Mesenchymal stem cell (in vitro differentiated cells and primary cell): ENCODE results near the gene TUBB4B.

Experiments
- DNase-seq: peaks from one replicate; pipeline ENCODE4 v3.0.0-alpha.2; 2013
- H2AFZ ChIP-seq: one replicate; pipeline ENCODE4 v1.6.1; 2013; ENCODE audit warnings: low read depth, mild to moderate bottlenecking, control low read depth, inconsistent platforms, low read length, moderate library complexity
- H2AK5ac ChIP-seq: 2 replicates; pipeline ENCODE4 v1.6.1; 2013; ENCODE audit warnings: low read length, moderate library complexity, mild to moderate bottlenecking, inconsistent platforms; ENCODE audit not compliant: severe bottlenecking
- H2BK120ac ChIP-seq: one replicate; pipeline ENCODE4 v1.6.1; 2013; ENCODE audit warnings: low read depth, mild to moderate bottlenecking, inconsistent platforms, low read length, moderate library complexity
- H2BK12ac ChIP-seq, 2 experiments: one replicate each; pipeline ENCODE4 v1.6.1; 2013; ENCODE audit warnings: inconsistent platforms in 2 of 2, low read length in 2 of 2, mild to moderate bottlenecking in 2 of 2, moderate library complexity in 2 of 2, control low read depth in 1 of 2
- H2BK15ac ChIP-seq: one replicate; pipeline ENCODE4 v1.6.1; 2013; ENCODE audit warnings: mild to moderate bottlenecking, low read depth, inconsistent platforms; ENCODE audit not compliant: poor library complexity, severe bottlenecking
- H2BK5ac ChIP-seq: 2 replicates; pipeline ENCODE4 v1.6.1; 2013; ENCODE audit warnings: low read depth, mild to moderate bottlenecking, low read length, control low read depth, inconsistent platforms; ENCODE audit not compliant: poor library complexity, severe bottlenecking
- H3K14ac ChIP-seq, 2 experiments: one replicate each; pipeline ENCODE4 v1.6.1; 2013; ENCODE audit warnings: inconsistent platforms in 2 of 2, low read length in 2 of 2, control low read depth in 1 of 2, mild to moderate bottlenecking in 1 of 2, moderate library complexity in 1 of 2
- H3K18ac ChIP-seq, 2 experiments: one replicate each; pipeline ENCODE4 v1.6.1; 2013; ENCODE audit warnings: inconsistent platforms in 2 of 2, low read length in 2 of 2, control low read depth in 1 of 2, low read depth in 1 of 2, mild to moderate bottlenecking in 1 of 2
- H3K23ac ChIP-seq, 2 experiments: one replicate each; pipeline ENCODE4 v1.6.1; 2013; ENCODE audit warnings: inconsistent platforms in 2 of 2, low read length in 2 of 2, mild to moderate bottlenecking in 2 of 2, moderate library complexity in 2 of 2, control low read depth in 1 of 2
- H3K27ac ChIP-seq: 2 replicates; pipeline ENCODE4 v1.5.1; 2013; ENCODE audit warnings: mild to moderate bottlenecking, moderate library complexity, low read length, control low read depth, inconsistent platforms; ENCODE audit not compliant: poor library complexity, severe bottlenecking
- H3K27me3 ChIP-seq, 2 experiments: 2 replicates each; pipeline versions ENCODE4 v1.6.1 to v1.7.0; 2013; ENCODE audit warnings: low read length in 2 of 2, mild to moderate bottlenecking in 2 of 2, moderate library complexity in 2 of 2, control low read depth in 1 of 2, inconsistent platforms in 1 of 2; ENCODE audit not compliant: control insufficient read depth in 1 of 2, insufficient read depth in 1 of 2
- H3K36me3 ChIP-seq, 2 experiments: 2 replicates each; pipeline versions ENCODE4 v1.6.1 to v1.7.0; 2013; ENCODE audit warnings: low read length in 2 of 2, control low read depth in 1 of 2, inconsistent platforms in 1 of 2, low read depth in 1 of 2, mild to moderate bottlenecking in 1 of 2; ENCODE audit not compliant: insufficient read depth in 2 of 2, control insufficient read depth in 1 of 2
- H3K4ac ChIP-seq, 2 experiments: one replicate each; pipeline ENCODE4 v1.6.1; 2013; ENCODE audit warnings: inconsistent platforms in 2 of 2, low read length in 2 of 2, mild to moderate bottlenecking in 2 of 2, moderate library complexity in 2 of 2, control low read depth in 1 of 2, low read depth in 1 of 2
- H3K4me1 ChIP-seq: 2 replicates; pipeline ENCODE4 v1.6.1; 2013; ENCODE audit warnings: low read depth, low read length, control low read depth; ENCODE audit not compliant: control insufficient read depth, insufficient read depth
- H3K4me2 ChIP-seq: 2 replicates; pipeline ENCODE4 v1.6.1; 2013; ENCODE audit warnings: low read length, mild to moderate bottlenecking, inconsistent platforms; ENCODE audit not compliant: poor library complexity, severe bottlenecking
- H3K4me3 ChIP-seq, 2 experiments: 2 replicates each; pipeline versions ENCODE4 v1.5.1 to v1.7.0; 2013; ENCODE audit warnings: low read length in 2 of 2, mild to moderate bottlenecking in 2 of 2, control low read depth in 1 of 2, low read depth in 1 of 2; ENCODE audit not compliant: insufficient read depth in 1 of 2
- H3K79me1 ChIP-seq: replicated peaks from 2 replicates; pipeline ENCODE4 v1.6.1; 2013; ENCODE audit warnings: mild to moderate bottlenecking, control low read depth, low read length, inconsistent platforms; ENCODE audit not compliant: poor library complexity, severe bottlenecking
- H3K9ac ChIP-seq: 2 replicates; pipeline ENCODE4 v1.7.0; 2013; ENCODE audit warnings: mild to moderate bottlenecking, low read length, moderate library complexity
- H3K9me3 ChIP-seq: 2 replicates; pipeline ENCODE4 v1.7.0; 2013; ENCODE audit warnings: mild to moderate bottlenecking, low read length; ENCODE audit not compliant: control insufficient read depth
- H4K8ac ChIP-seq: one replicate; pipeline ENCODE4 v1.6.1; 2013; ENCODE audit warnings: inconsistent platforms, mild to moderate bottlenecking, low read length, moderate library complexity
- H4K91ac ChIP-seq: one replicate; pipeline ENCODE4 v1.6.1; 2013; ENCODE audit warnings: mild to moderate bottlenecking, low read length, inconsistent platforms
- WGBS: methylation state at CpG from one replicate; pipeline ENCODE4 v1.1.7; 2013; ENCODE audit warnings: mixed read lengths; 5-methylcytosine and 5-hydroxymethylcytosine counted together

Gene TUBB4B

GRCh38 chr9:137198051-137198901 lies 42.8 kb upstream of the TUBB4B start:
- DNase-seq, result no peak
- H4K8ac ChIP-seq, result peak overlapping the region; percentile 22
- no peak overlapping the region for H2BK15ac ChIP-seq
- H3K4me3 ChIP-seq, result peak overlapping the region in 1 of 2 experiments; percentile 71
- no peak overlapping the region for H3K4ac ChIP-seq
- no peak overlapping the region for H3K18ac ChIP-seq
- WGBS, result 95% methylated on average over 19 of the region's 19 CpGs
- peak overlapping the region; percentile 63 for H4K91ac ChIP-seq
- H2BK12ac ChIP-seq, result no peak overlapping the region
- peaks cover 0 to 21% of the 10 kb centered on the region in 2 experiments for H3K36me3 ChIP-seq
- peaks cover 67% of the 10 kb centered on the region for H3K4me1 ChIP-seq
- no peak overlapping the region for H3K14ac ChIP-seq
- H2AFZ ChIP-seq, result no peak overlapping the region
- peaks cover 36% of the 10 kb centered on the region for H3K79me1 ChIP-seq
- H3K23ac ChIP-seq, result no peak overlapping the region
- no peaks in the 10 kb centered on the region for H3K27me3 ChIP-seq
- H3K9me3 ChIP-seq, result no peaks in the 10 kb centered on the region
- H2BK5ac ChIP-seq, result no peak overlapping the region
- peak overlapping the region; percentile 57 for H3K9ac ChIP-seq
- H2BK120ac ChIP-seq, result no peak overlapping the region
- H3K27ac ChIP-seq, result no peak overlapping the region
- H3K4me2 ChIP-seq, result peak overlapping the region; percentile 26
- H2AK5ac ChIP-seq, result no peak overlapping the region

GRCh38 chr9:137198902-137199283 lies 42.2 kb upstream of the TUBB4B start:
- Histone ChIP-seq H4K91ac (peak overlapping the region; percentile 63), H3K9ac (peak overlapping the region; percentile 57), H2AK5ac (no peak overlapping the region), H2BK15ac (no peak overlapping the region), H3K4me3 (peak overlapping the region in 1 of 2 experiments; percentile 71), H4K8ac (no peak overlapping the region), H3K4me1 (peaks cover 60% of the 10 kb centered on the region), H3K18ac (no peak overlapping the region), H3K79me1 (peaks cover 31% of the 10 kb centered on the region), H3K14ac (peak overlapping the region in 1 of 2 experiments; percentile 2), H3K23ac (peak overlapping the region in 1 of 2 experiments; percentile 57), H3K4ac (no peak overlapping the region), H2BK120ac (no peak overlapping the region), H2BK12ac (no peak overlapping the region), H3K27me3 (no peaks in the 10 kb centered on the region), H3K9me3 (no peaks in the 10 kb centered on the region), H2AFZ (no peak overlapping the region), H2BK5ac (no peak overlapping the region), H3K36me3 (peaks cover 2 to 19% of the 10 kb centered on the region in 2 experiments), H3K27ac (no peak overlapping the region), H3K4me2 (peak overlapping the region; percentile 87)
- DNase-seq, result no peak
- 91% methylated on average over 11 of the region's 11 CpGs for WGBS

GRCh38 chr9:137199411-137200121 lies 41.5 kb upstream of the TUBB4B start:
- Histone ChIP-seq H3K36me3 (peaks cover 3 to 18% of the 10 kb centered on the region in 2 experiments), H3K9me3 (no peaks in the 10 kb centered on the region)
- WGBS, result 32% methylated on average over 29 of the region's 51 CpGs

More at GRCh38 chr9:137199411-137200121, 41.5 kb upstream of the TUBB4B start:
- H3K9ac ChIP-seq, result peak overlapping the region; percentile 57
- H4K91ac ChIP-seq, result no peak overlapping the region
- no peaks in the 10 kb centered on the region for H3K27me3 ChIP-seq
- peak overlapping the region in 1 of 2 experiments; percentile 73 for H3K23ac ChIP-seq
- peak overlapping the region in 1 of 2 experiments; percentile 53 for H3K14ac ChIP-seq
- peak overlapping the region; percentile 8 for H2BK120ac ChIP-seq
- peak overlapping the region; percentile 87 for H3K4me2 ChIP-seq
- no peak overlapping the region for H2AK5ac ChIP-seq
- H4K8ac ChIP-seq, result no peak overlapping the region
- H2AFZ ChIP-seq, result no peak overlapping the region
- peak overlapping the region; percentile 17 for H2BK15ac ChIP-seq
- DNase-seq, result no peak
- H2BK5ac ChIP-seq, result no peak overlapping the region
- no peak overlapping the region for H3K27ac ChIP-seq
- peaks cover 31% of the 10 kb centered on the region for H3K79me1 ChIP-seq
- H3K4ac ChIP-seq, result peak overlapping the region in 1 of 2 experiments; percentile 44
- H3K4me1 ChIP-seq, result peaks cover 58% of the 10 kb centered on the region
- H3K18ac ChIP-seq, result no peak overlapping the region
- no peak overlapping the region for H2BK12ac ChIP-seq
- H3K4me3 ChIP-seq, result peak overlapping the region; percentile 71 to 74
